ENCODE data around the gene YLPM1.

Gene YLPM1

GRCh38 chr14:74735125-74735524, 28.0 kb upstream of the YLPM1 start:
- WGBS (ENCODE audit: insufficient coverage): 88% methylated on average over 1 of the region's 4 CpGs
- Histone ChIP-seq H3K9me3 (ENCODE audit: control extremely low read depth in 1 of 5, control insufficient read depth in 4 of 5, insufficient read depth in 2 of 5, low read depth in 1 of 5, low read length in 4 of 5) (no peaks in the 10 kb centered on the region), H3K27ac (ENCODE audit: insufficient read depth in 1 of 2, low read depth in 1 of 2, low read length in 2 of 2, poor library complexity in 1 of 2, severe bottlenecking in 2 of 2) (no peak overlapping the region), H3K27me3 (replicated peaks in 2 of 5; ENCODE audit: control insufficient read depth in 4 of 5, insufficient read depth in 5 of 5, low read length in 4 of 5) (no peaks in the 10 kb centered on the region), H3K4me1 (ENCODE audit: control extremely low read depth in 1 of 4, control insufficient read depth in 4 of 4, insufficient read depth in 4 of 4, low read length in 3 of 4) (no peaks in the 10 kb centered on the region), H3K4me3 (ENCODE audit: control insufficient read depth in 1 of 7, extremely low read depth in 1 of 7, insufficient read depth in 4 of 7, low read depth in 2 of 7, low read length in 6 of 7) (no peak overlapping the region), H3K36me3 (ENCODE audit: control insufficient read depth in 4 of 4, insufficient read depth in 4 of 4, low read length in 3 of 4) (peaks cover 17 to 50% (median 35%) of the 10 kb centered on the region in 4 experiments)
- DNase-seq: peak; percentile 1 to 61 (median 30)
- ChIA-PET CTCF (no interaction called here), POLR2A (interaction anchor here (0.6 kb wide), 1 partner anchor 29 kb away, joined by 3 read pairs; no protein-coding TSS in a partner anchor)

GRCh38 chr14:74737753-74738325, 25.3 kb upstream of the YLPM1 start:
- Histone ChIP-seq H3K27ac (ENCODE audit: insufficient read depth in 1 of 2, low read depth in 1 of 2, low read length in 2 of 2, poor library complexity in 1 of 2, severe bottlenecking in 2 of 2) (no peak overlapping the region), H3K9me3 (ENCODE audit: control extremely low read depth in 1 of 5, control insufficient read depth in 4 of 5, insufficient read depth in 2 of 5, low read depth in 1 of 5, low read length in 4 of 5) (no peaks in the 10 kb centered on the region), H3K27me3 (replicated peaks in 2 of 5; ENCODE audit: control insufficient read depth in 4 of 5, insufficient read depth in 5 of 5, low read length in 4 of 5) (no peaks in the 10 kb centered on the region), H3K4me1 (ENCODE audit: control extremely low read depth in 1 of 4, control insufficient read depth in 4 of 4, insufficient read depth in 4 of 4, low read length in 3 of 4) (no peaks in the 10 kb centered on the region), H3K36me3 (ENCODE audit: control insufficient read depth in 4 of 4, insufficient read depth in 4 of 4, low read length in 3 of 4) (peaks cover 10 to 44% (median 25%) of the 10 kb centered on the region in 4 experiments), H3K4me3 (ENCODE audit: control insufficient read depth in 1 of 7, extremely low read depth in 1 of 7, insufficient read depth in 4 of 7, low read depth in 2 of 7, low read length in 6 of 7) (no peak overlapping the region)
- CTCF ChIA-PET: no interaction called here
- POLR2A ChIA-PET: no interaction called here
- 100% methylated on average over 3 of the region's 4 CpGs for WGBS (ENCODE audit: insufficient coverage)
- no peak for DNase-seq

- Histone ChIP-seq H3K4me1 (ENCODE audit: control extremely low read depth in 1 of 4, control insufficient read depth in 4 of 4, insufficient read depth in 4 of 4, low read length in 3 of 4) (no peaks in the 10 kb centered on the region), H3K36me3 (ENCODE audit: control insufficient read depth in 4 of 4, insufficient read depth in 4 of 4, low read length in 3 of 4) (peaks cover 3 to 33% (median 13%) of the 10 kb centered on the region in 4 experiments), H3K27ac (ENCODE audit: insufficient read depth in 1 of 2, low read depth in 1 of 2, low read length in 2 of 2, poor library complexity in 1 of 2, severe bottlenecking in 2 of 2) (no peak overlapping the region), H3K9me3 (ENCODE audit: control extremely low read depth in 1 of 5, control insufficient read depth in 4 of 5, insufficient read depth in 2 of 5, low read depth in 1 of 5, low read length in 4 of 5) (no peaks in the 10 kb centered on the region), H3K27me3 (replicated peaks in 2 of 5; ENCODE audit: control insufficient read depth in 4 of 5, insufficient read depth in 5 of 5, low read length in 4 of 5) (no peaks in the 10 kb centered on the region), H3K4me3 (ENCODE audit: control insufficient read depth in 1 of 7, extremely low read depth in 1 of 7, insufficient read depth in 4 of 7, low read depth in 2 of 7, low read length in 6 of 7) (no peak overlapping the region)
- ChIA-PET CTCF (interaction anchor here (1.4 kb wide), 1 partner anchor 11 kb away, joined by 4 read pairs; no protein-coding TSS in a partner anchor), POLR2A (no interaction called here)
- 98% methylated on average over 7 of the region's 8 CpGs for WGBS (ENCODE audit: insufficient coverage)
- DNase-seq: no peak
Observed at GRCh38 chr14:74739293-74740030, 23.7 kb upstream of the YLPM1 start.

- POLR2A ChIA-PET: no interaction called here
- peaks cover 0 to 5% (median 0%) of the 10 kb centered on the region in 5 experiments for H3K9me3 ChIP-seq (ENCODE audit: control extremely low read depth in 1 of 5, control insufficient read depth in 4 of 5, insufficient read depth in 2 of 5, low read depth in 1 of 5, low read length in 4 of 5)
- CTCF ChIA-PET: no interaction called here
- no peak overlapping the region for H3K27ac ChIP-seq (ENCODE audit: insufficient read depth in 1 of 2, low read depth in 1 of 2, low read length in 2 of 2, poor library complexity in 1 of 2, severe bottlenecking in 2 of 2)
- H3K27me3 ChIP-seq (replicated peaks in 2 of 5; ENCODE audit: control insufficient read depth in 4 of 5, insufficient read depth in 5 of 5, low read length in 4 of 5): no peaks in the 10 kb centered on the region
- H3K4me3 ChIP-seq (ENCODE audit: control insufficient read depth in 1 of 7, extremely low read depth in 1 of 7, insufficient read depth in 4 of 7, low read depth in 2 of 7, low read length in 6 of 7): no peak overlapping the region
- no peaks in the 10 kb centered on the region for H3K4me1 ChIP-seq (ENCODE audit: control extremely low read depth in 1 of 4, control insufficient read depth in 4 of 4, insufficient read depth in 4 of 4, low read length in 3 of 4)
- WGBS (ENCODE audit: insufficient coverage): no CpG with 5 or more reads among the region's 2 CpGs
- DNase-seq: no peak
- H3K36me3 ChIP-seq (ENCODE audit: control insufficient read depth in 4 of 4, insufficient read depth in 4 of 4, low read length in 3 of 4): no peaks in the 10 kb centered on the region
Observed at GRCh38 chr14:74747237-74747636, 15.9 kb upstream of the YLPM1 start.

GRCh38 chr14:74754157-74754556, 9.0 kb upstream of the YLPM1 start:
- Histone ChIP-seq H3K4me1 (ENCODE audit: control extremely low read depth in 1 of 4, control insufficient read depth in 4 of 4, insufficient read depth in 4 of 4, low read length in 3 of 4) (no peaks in the 10 kb centered on the region), H3K9me3 (ENCODE audit: control extremely low read depth in 1 of 5, control insufficient read depth in 4 of 5, insufficient read depth in 2 of 5, low read depth in 1 of 5, low read length in 4 of 5) (peaks cover 0 to 12% (median 3%) of the 10 kb centered on the region in 5 experiments), H3K4me3 (ENCODE audit: control insufficient read depth in 1 of 7, extremely low read depth in 1 of 7, insufficient read depth in 4 of 7, low read depth in 2 of 7, low read length in 6 of 7) (no peak overlapping the region), H3K27ac (ENCODE audit: insufficient read depth in 1 of 2, low read depth in 1 of 2, low read length in 2 of 2, poor library complexity in 1 of 2, severe bottlenecking in 2 of 2) (no peak overlapping the region), H3K27me3 (replicated peaks in 2 of 5; ENCODE audit: control insufficient read depth in 4 of 5, insufficient read depth in 5 of 5, low read length in 4 of 5) (no peaks in the 10 kb centered on the region), H3K36me3 (ENCODE audit: control insufficient read depth in 4 of 4, insufficient read depth in 4 of 4, low read length in 3 of 4) (no peaks in the 10 kb centered on the region)
- DNase-seq: no peak
- POLR2A ChIA-PET: no interaction called here
- CTCF ChIA-PET: no interaction called here
- WGBS (ENCODE audit: insufficient coverage): 100% methylated on average over 1 of the region's 2 CpGs

- Histone ChIP-seq H3K27me3 (replicated peaks in 2 of 5; ENCODE audit: control insufficient read depth in 4 of 5, insufficient read depth in 5 of 5, low read length in 4 of 5) (no peaks in the 10 kb centered on the region), H3K4me1 (ENCODE audit: control extremely low read depth in 1 of 4, control insufficient read depth in 4 of 4, insufficient read depth in 4 of 4, low read length in 3 of 4) (no peaks in the 10 kb centered on the region), H3K4me3 (ENCODE audit: control insufficient read depth in 1 of 7, extremely low read depth in 1 of 7, insufficient read depth in 4 of 7, low read depth in 2 of 7, low read length in 6 of 7) (no peak overlapping the region), H3K27ac (ENCODE audit: insufficient read depth in 1 of 2, low read depth in 1 of 2, low read length in 2 of 2, poor library complexity in 1 of 2, severe bottlenecking in 2 of 2) (no peak overlapping the region), H3K9me3 (ENCODE audit: control extremely low read depth in 1 of 5, control insufficient read depth in 4 of 5, insufficient read depth in 2 of 5, low read depth in 1 of 5, low read length in 4 of 5) (peaks cover 0 to 12% (median 3%) of the 10 kb centered on the region in 5 experiments), H3K36me3 (ENCODE audit: control insufficient read depth in 4 of 4, insufficient read depth in 4 of 4, low read length in 3 of 4) (no peaks in the 10 kb centered on the region)
- no peak for DNase-seq
- WGBS (ENCODE audit: insufficient coverage): 94% methylated on average over 5 of the region's 7 CpGs
- ChIA-PET POLR2A (no interaction called here), CTCF (no interaction called here)
Observed at GRCh38 chr14:74754899-74755298, 8.2 kb upstream of the YLPM1 start.

- H3K4me1 ChIP-seq (ENCODE audit: control extremely low read depth in 1 of 4, control insufficient read depth in 4 of 4, insufficient read depth in 4 of 4, low read length in 3 of 4): no peaks in the 10 kb centered on the region
- peaks cover 0 to 12% (median 3%) of the 10 kb centered on the region in 5 experiments for H3K9me3 ChIP-seq (ENCODE audit: control extremely low read depth in 1 of 5, control insufficient read depth in 4 of 5, insufficient read depth in 2 of 5, low read depth in 1 of 5, low read length in 4 of 5)
- H3K27me3 ChIP-seq (replicated peaks in 2 of 5; ENCODE audit: control insufficient read depth in 4 of 5, insufficient read depth in 5 of 5, low read length in 4 of 5): no peaks in the 10 kb centered on the region
- WGBS (ENCODE audit: insufficient coverage): no CpG with 5 or more reads among the region's 1 CpG
- H3K36me3 ChIP-seq (ENCODE audit: control insufficient read depth in 4 of 4, insufficient read depth in 4 of 4, low read length in 3 of 4): no peaks in the 10 kb centered on the region
- no peak overlapping the region for H3K4me3 ChIP-seq (ENCODE audit: control insufficient read depth in 1 of 7, extremely low read depth in 1 of 7, insufficient read depth in 4 of 7, low read depth in 2 of 7, low read length in 6 of 7)
- no peak for DNase-seq
- ChIA-PET CTCF (interaction anchor here (1.4 kb wide), 1 partner anchor 19 kb away, joined by 3 read pairs; no protein-coding TSS in a partner anchor), POLR2A (no interaction called here)
- H3K27ac ChIP-seq (ENCODE audit: insufficient read depth in 1 of 2, low read depth in 1 of 2, low read length in 2 of 2, poor library complexity in 1 of 2, severe bottlenecking in 2 of 2): no peak overlapping the region
Observed at GRCh38 chr14:74756326-74756725, 6.8 kb upstream of the YLPM1 start.

All from common myeloid progenitor, CD34-positive (primary cell).